SK-N-SH (cell line): ENCODE data around the gene CTNNA3. TPM values are rescaled to one million over a fixed set of nuclear protein-coding genes. Genes with fewer than 3 reads are reported as not detected.

Experiments
- CTCF ChIA-PET: fragments of 300-600, 350-600 bp; formaldehyde crosslinking; extraction: SDS; loops from one replicate; lab custom pipeline; 2021; lab: Yijun Ruan, JAX
- POLR2A ChIA-PET: fragments of 350-600 bp; sonication (Branson Sonifier 250); formaldehyde crosslinking; extraction: SDS; loops from one replicate; lab custom pipeline; 2020; ENCODE audit warnings: antibody characterized with exemption, inconsistent platforms; lab: Yijun Ruan, JAX
- DNase-seq: peaks from one replicate; pipeline ENCODE4 v3.0.0; 2012
- H2AFZ ChIP-seq: fragments of 200-600 bp; sonication (generic); 2 replicates; pipeline ENCODE4 v1.8.1; 2016; ENCODE audit warnings: antibody characterized with exemption, mild to moderate bottlenecking, low read depth
- H3F3A ChIP-seq: fragments of 200-600 bp; sonication (generic); replicated peaks from 2 replicates; pipeline ENCODE3; 2016; ENCODE audit warnings: antibody characterized with exemption, mild to moderate bottlenecking; ENCODE audit not compliant: insufficient read depth
- H3K27ac ChIP-seq, 2 experiments: fragments of 200-500 bp in 1 of 2; fragments of 200-600 bp in 1 of 2; sonication (Bioruptor generic) in 1 of 2; sonication (generic), shearing (Covaris generic) in 1 of 2; 2 replicates each; pipeline versions ENCODE4 v1.5.1 to v1.6.1; 2014 to 2016; ENCODE audit warnings: low read depth in 2 of 2, inconsistent platforms in 1 of 2, low read length in 1 of 2, mild to moderate bottlenecking in 1 of 2, mixed read lengths in 1 of 2
- H3K27me3 ChIP-seq: fragments of 200-600 bp; sonication (generic), shearing (Covaris generic); 2 replicates; pipeline ENCODE4 v1.6.1; 2016; ENCODE audit warnings: mixed run types; ENCODE audit not compliant: insufficient read depth
- H3K36me3 ChIP-seq, 2 experiments: fragments of 200-500 bp in 1 of 2; fragments of 200-600 bp in 1 of 2; sonication (Bioruptor generic) in 1 of 2; sonication (generic) in 1 of 2; replicated peaks in 1 of 2; 2 replicates each; pipeline versions ENCODE3 to v1.5.1; 2014 to 2016; ENCODE audit warnings: low read length in 1 of 2, mild to moderate bottlenecking in 1 of 2; ENCODE audit not compliant: insufficient read depth in 2 of 2, control insufficient read depth in 1 of 2
- H3K4me1 ChIP-seq, 2 experiments: fragments of 200-500 bp in 1 of 2; fragments of 200-600 bp in 1 of 2; sonication (Bioruptor generic) in 1 of 2; sonication (generic), shearing (Covaris generic) in 1 of 2; 2 replicates each; pipeline versions ENCODE4 v1.5.1 to v1.6.1; 2014 to 2016; ENCODE audit warnings: low read depth in 1 of 2, low read length in 1 of 2, mixed run types in 1 of 2; ENCODE audit not compliant: insufficient read depth in 2 of 2, control insufficient read depth in 1 of 2
- H3K4me2 ChIP-seq: fragments of 200-600 bp; sonication (generic), shearing (Covaris generic); 2 replicates; pipeline ENCODE4 v1.6.1; 2017; ENCODE audit warnings: mixed run types
- H3K4me3 ChIP-seq, 2 experiments: fragments of 200-500 bp in 1 of 2; fragments of 200-600 bp in 1 of 2; sonication (Bioruptor generic) in 1 of 2; sonication (generic), shearing (Covaris generic) in 1 of 2; 2 replicates each; pipeline versions ENCODE4 v1.5.1 to v1.8.1; 2014 to 2016; ENCODE audit warnings: low read depth in 2 of 2, inconsistent platforms in 1 of 2, low read length in 1 of 2, mild to moderate bottlenecking in 1 of 2, mixed read lengths in 1 of 2, moderate library complexity in 1 of 2
- H3K79me2 ChIP-seq: fragments of 200-600 bp; sonication (generic); 2 replicates; pipeline ENCODE4 v1.8.1; 2017; ENCODE audit warnings: mild to moderate bottlenecking; ENCODE audit not compliant: insufficient read depth
- H3K9ac ChIP-seq: fragments of 200-600 bp; sonication (generic); 2 replicates; pipeline ENCODE4 v1.6.1; 2017; ENCODE audit warnings: mixed run types
- H3K9me2 ChIP-seq: fragments of 200-600 bp; sonication (generic); 2 replicates; pipeline ENCODE4 v1.6.1; 2017; ENCODE audit warnings: mixed run types
- H3K9me3 ChIP-seq: fragments of 200-600 bp; sonication (generic); 2 replicates; pipeline ENCODE4 v1.6.1; 2017; ENCODE audit warnings: mixed run types, mild to moderate bottlenecking, moderate library complexity
- H4K20me1 ChIP-seq: fragments of 200-600 bp; sonication (generic); 2 replicates; pipeline ENCODE4 v1.6.1; 2017; ENCODE audit warnings: mild to moderate bottlenecking, mixed run types; ENCODE audit not compliant: insufficient read depth
- EP300 ChIP-seq, 2 experiments: IDR thresholded peaks; 2 replicates each; pipeline versions ENCODE4 v1.4.0 to v1.6.1; 2012; ENCODE audit warnings: borderline replicate concordance in 1 of 2, low read depth in 1 of 2, low read length in 1 of 2
- FOXM1 ChIP-seq: IDR thresholded peaks from 2 replicates; pipeline ENCODE4 v1.4.0; 2012; ENCODE audit warnings: low read depth, mild to moderate bottlenecking
- GATA2 ChIP-seq: sonication (generic); formaldehyde crosslinking; IDR thresholded peaks from 2 replicates; pipeline ENCODE4 v1.5.0; 2020; ENCODE audit warnings: mild to moderate bottlenecking, missing genetic modification reagents
- JUND ChIP-seq: IDR thresholded peaks from 2 replicates; pipeline ENCODE4 v1.4.0; 2012
- MXI1 ChIP-seq: IDR thresholded peaks from 2 replicates; pipeline ENCODE4 v1.6.1; 2012; ENCODE audit warnings: mild to moderate bottlenecking, low read depth, low read length, improper control_type of control experiment
- NFIC ChIP-seq: IDR thresholded peaks from 2 replicates; pipeline ENCODE4 v1.4.0; 2012; ENCODE audit warnings: borderline replicate concordance
- RXRA ChIP-seq: IDR thresholded peaks from 2 replicates; pipeline ENCODE4 v1.4.0; 2012; ENCODE audit warnings: low read depth, mild to moderate bottlenecking, borderline replicate concordance
- TAF1 ChIP-seq: IDR thresholded peaks from 2 replicates; pipeline ENCODE4 v1.6.1; 2012; ENCODE audit warnings: low read depth, mild to moderate bottlenecking, low read length, moderate library complexity, borderline replicate concordance
- YY1 ChIP-seq: IDR thresholded peaks from 2 replicates; pipeline ENCODE4 v1.4.0; 2012; ENCODE audit warnings: low read depth, mild to moderate bottlenecking
- WGBS: methylation state at CpG from one replicate; pipeline ENCODE4 v1.1.6; 2017; ENCODE audit warnings: low lambda C conversion rate; 5-methylcytosine and 5-hydroxymethylcytosine counted together
- polyA plus RNA-seq, 3 experiments: library from polyadenylated mRNA; depleted of rRNA; stranded (reverse); fragments of >200 nt; gene quantifications; 2 replicates each; pipeline ENCODE4 v1.2.3, GENCODE V29; 2012
- TF ChIP-seq, protein P1 (sequence below): fragments of 150-350 bp; IDR thresholded peaks from 2 replicates; pipeline ENCODE4 v1.6.1; 2017; ENCODE audit warnings: antibody characterized with exemption, low read length, low read depth, borderline replicate concordance
- TF ChIP-seq, protein P2 (sequence below): fragments of 200-600 bp; sonication (generic); IDR thresholded peaks from 2 replicates; pipeline ENCODE4 v1.6.1; 2017; ENCODE audit warnings: antibody characterized with exemption, mild to moderate bottlenecking, moderate library complexity
- TF ChIP-seq, protein P3 (sequence below): IDR thresholded peaks from 2 replicates; pipeline ENCODE4; 2012

Gene CTNNA3
- polyA plus RNA-seq, 1 of the 3 experiments (the other 2 are of a cell fraction) = not detected

DNA sequence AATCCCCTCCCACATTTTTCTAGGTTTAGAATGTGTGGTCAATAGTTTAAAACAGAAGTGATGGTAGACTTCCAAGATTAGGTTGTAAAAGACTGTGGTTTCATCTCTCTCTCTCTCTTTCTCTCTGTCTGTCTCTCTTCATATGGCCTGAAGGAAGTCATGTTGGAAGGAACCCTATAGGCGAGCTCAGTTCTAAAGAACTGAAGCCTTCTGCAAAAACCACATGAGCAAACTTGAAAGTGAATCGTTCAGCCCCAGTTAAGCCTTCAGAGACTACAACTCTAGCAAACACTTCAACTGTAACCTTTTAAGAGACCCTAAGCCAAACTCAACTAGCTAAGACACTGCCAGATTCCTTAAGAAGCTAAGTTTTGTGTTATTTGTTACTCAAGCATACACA lies 1477.7 kb downstream of the CTNNA3 start:
- Histone ChIP-seq H3K27me3 (no peaks in the 10 kb centered on the region), H2AFZ (no peak overlapping the region), H3K9me2 (no peaks in the 10 kb centered on the region), H3K9me3 (no peaks in the 10 kb centered on the region), H3K4me1 (no peaks in the 10 kb centered on the region), H3K27ac (no peak overlapping the region), H3K4me2 (no peak overlapping the region), H3K79me2 (no peaks in the 10 kb centered on the region), H4K20me1 (no peaks in the 10 kb centered on the region), H3K9ac (no peak overlapping the region), H3F3A (no peaks in the 10 kb centered on the region), H3K4me3 (no peak overlapping the region), H3K36me3 (no peaks in the 10 kb centered on the region)
- POLR2A ChIA-PET = no interaction called here
- TF ChIP-seq NFIC (no peak), MXI1 (no peak), RXRA (no peak), JUND (no peak), EP300 (IDR thresholded peaks at IDR 0.05; ENCODE audit: borderline replicate concordance in 1 of 2, low read depth in 1 of 2, low read length in 1 of 2) (no peak), GATA2 (no peak)
- TF ChIP-seq, protein P1, sequence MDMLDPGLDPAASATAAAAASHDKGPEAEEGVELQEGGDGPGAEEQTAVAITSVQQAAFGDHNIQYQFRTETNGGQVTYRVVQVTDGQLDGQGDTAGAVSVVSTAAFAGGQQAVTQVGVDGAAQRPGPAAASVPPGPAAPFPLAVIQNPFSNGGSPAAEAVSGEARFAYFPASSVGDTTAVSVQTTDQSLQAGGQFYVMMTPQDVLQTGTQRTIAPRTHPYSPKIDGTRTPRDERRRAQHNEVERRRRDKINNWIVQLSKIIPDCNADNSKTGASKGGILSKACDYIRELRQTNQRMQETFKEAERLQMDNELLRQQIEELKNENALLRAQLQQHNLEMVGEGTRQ = no peak
- TF ChIP-seq, protein P2, sequence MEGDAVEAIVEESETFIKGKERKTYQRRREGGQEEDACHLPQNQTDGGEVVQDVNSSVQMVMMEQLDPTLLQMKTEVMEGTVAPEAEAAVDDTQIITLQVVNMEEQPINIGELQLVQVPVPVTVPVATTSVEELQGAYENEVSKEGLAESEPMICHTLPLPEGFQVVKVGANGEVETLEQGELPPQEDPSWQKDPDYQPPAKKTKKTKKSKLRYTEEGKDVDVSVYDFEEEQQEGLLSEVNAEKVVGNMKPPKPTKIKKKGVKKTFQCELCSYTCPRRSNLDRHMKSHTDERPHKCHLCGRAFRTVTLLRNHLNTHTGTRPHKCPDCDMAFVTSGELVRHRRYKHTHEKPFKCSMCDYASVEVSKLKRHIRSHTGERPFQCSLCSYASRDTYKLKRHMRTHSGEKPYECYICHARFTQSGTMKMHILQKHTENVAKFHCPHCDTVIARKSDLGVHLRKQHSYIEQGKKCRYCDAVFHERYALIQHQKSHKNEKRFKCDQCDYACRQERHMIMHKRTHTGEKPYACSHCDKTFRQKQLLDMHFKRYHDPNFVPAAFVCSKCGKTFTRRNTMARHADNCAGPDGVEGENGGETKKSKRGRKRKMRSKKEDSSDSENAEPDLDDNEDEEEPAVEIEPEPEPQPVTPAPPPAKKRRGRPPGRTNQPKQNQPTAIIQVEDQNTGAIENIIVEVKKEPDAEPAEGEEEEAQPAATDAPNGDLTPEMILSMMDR = no peak
- TF ChIP-seq, protein P3, sequence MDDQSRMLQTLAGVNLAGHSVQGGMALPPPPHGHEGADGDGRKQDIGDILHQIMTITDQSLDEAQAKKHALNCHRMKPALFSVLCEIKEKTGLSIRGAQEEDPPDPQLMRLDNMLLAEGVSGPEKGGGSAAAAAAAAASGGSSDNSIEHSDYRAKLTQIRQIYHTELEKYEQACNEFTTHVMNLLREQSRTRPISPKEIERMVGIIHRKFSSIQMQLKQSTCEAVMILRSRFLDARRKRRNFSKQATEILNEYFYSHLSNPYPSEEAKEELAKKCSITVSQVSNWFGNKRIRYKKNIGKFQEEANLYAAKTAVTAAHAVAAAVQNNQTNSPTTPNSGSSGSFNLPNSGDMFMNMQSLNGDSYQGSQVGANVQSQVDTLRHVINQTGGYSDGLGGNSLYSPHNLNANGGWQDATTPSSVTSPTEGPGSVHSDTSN = no peak
- 2% methylated on average over 2 of the region's 2 CpGs for WGBS
- CTCF ChIA-PET = no interaction called here
- DNase-seq = no peak

DNA sequence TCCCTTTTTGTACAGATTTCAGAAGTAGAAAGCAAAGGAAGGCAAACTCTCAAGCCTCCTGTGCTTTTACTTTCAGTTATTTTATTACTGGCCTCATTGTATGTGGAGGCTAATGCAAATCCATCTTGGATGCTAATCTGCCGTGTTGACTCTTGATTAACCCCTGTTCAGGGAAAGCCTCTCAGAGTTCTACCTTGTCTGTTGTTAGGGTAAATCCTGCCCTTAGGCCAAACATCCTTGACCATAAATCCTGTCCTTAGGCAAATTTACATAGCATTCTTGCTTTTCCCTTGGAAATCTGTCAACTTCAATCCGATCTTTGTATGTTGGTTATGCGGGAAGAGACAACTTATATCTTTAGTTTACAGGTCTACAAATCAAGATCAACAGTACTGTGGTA lies 1480.1 kb downstream of the CTNNA3 start:
- no peak for DNase-seq
- CTCF ChIA-PET = no interaction called here

More for the DNA sequence above, 1480.1 kb downstream of the CTNNA3 start:
- Histone ChIP-seq H3K79me2 (no peaks in the 10 kb centered on the region), H3F3A (no peaks in the 10 kb centered on the region), H3K4me1 (no peaks in the 10 kb centered on the region), H3K36me3 (no peaks in the 10 kb centered on the region), H2AFZ (no peak overlapping the region), H3K9me3 (no peaks in the 10 kb centered on the region), H3K27ac (no peak overlapping the region), H3K27me3 (no peaks in the 10 kb centered on the region), H3K4me3 (no peak overlapping the region), H4K20me1 (no peaks in the 10 kb centered on the region), H3K9me2 (no peaks in the 10 kb centered on the region)
- POLR2A ChIA-PET = no interaction called here
- TF ChIP-seq, protein P1 = no peak
- TF ChIP-seq YY1 = no peak
- no peak for TF ChIP-seq FOXM1
- no peak for TF ChIP-seq TAF1
- TF ChIP-seq, all 33 proteins: peak for 0
- no peak overlapping the region for H3K9ac ChIP-seq
- H3K4me2 ChIP-seq = no peak overlapping the region
- WGBS = 51% methylated on average over 3 of the region's 3 CpGs
